Left ventricle myocardium inferior (tissue), 1 donor: ENCODE data around the gene IGSF11. TPM values are rescaled to one million over a fixed set of nuclear protein-coding genes. Genes with fewer than 3 reads are reported as not detected.

Experiments
- DNase-seq: peaks from one replicate; pipeline ENCODE4 v3.0.0-alpha.2; 2020
- H3K27ac ChIP-seq: fragments of 200-600 bp; replicated peaks from 2 replicates; pipeline ENCODE4 v1.8.0; 2021
- H3K27me3 ChIP-seq: fragments of 200-600 bp; 2 replicates; pipeline ENCODE4 v1.8.0; 2021; ENCODE audit warnings: low read depth
- H3K36me3 ChIP-seq: fragments of 200-600 bp; 2 replicates; pipeline ENCODE4 v1.8.0; 2021
- H3K4me1 ChIP-seq: fragments of 200-600 bp; 2 replicates; pipeline ENCODE4 v1.8.0; 2021
- H3K4me3 ChIP-seq: fragments of 200-600 bp; 2 replicates; pipeline ENCODE4 v1.8.0; 2021; ENCODE audit warnings: mild to moderate bottlenecking, moderate library complexity
- H3K9me3 ChIP-seq: fragments of 200-600 bp; replicated peaks from 2 replicates; pipeline ENCODE4 v1.8.0; 2021
- intact Hi-C: fragments of 100-400 bp; cut with micrococcal nuclease; formaldehyde crosslinking; loops from one replicate; pipeline ENCODE4 v1.11.0; 2022
- total RNA-seq: library from RNA; stranded (reverse); fragmentation: NEBNext Ultra II Directional; extraction: Animal tissue kit (Norgen Biotek cat#: 25700); gene quantifications from one replicate; pipeline ENCODE4 v1.2.1, GENCODE V29; 2021
- TF ChIP-seq, protein P1 (sequence below): fragments of 200-600 bp; IDR thresholded peaks from 2 replicates; pipeline ENCODE4 v1.8.0; 2021; ENCODE audit warnings: antibody characterized with exemption, mild to moderate bottlenecking, borderline replicate concordance
- donor health status: DM: no; HTN: yes; CAD: no; lungs with severe emphysema.

IGSF11 gene
- total RNA-seq, 1 donor from 2014 or later = 2.1 TPM

DNA sequence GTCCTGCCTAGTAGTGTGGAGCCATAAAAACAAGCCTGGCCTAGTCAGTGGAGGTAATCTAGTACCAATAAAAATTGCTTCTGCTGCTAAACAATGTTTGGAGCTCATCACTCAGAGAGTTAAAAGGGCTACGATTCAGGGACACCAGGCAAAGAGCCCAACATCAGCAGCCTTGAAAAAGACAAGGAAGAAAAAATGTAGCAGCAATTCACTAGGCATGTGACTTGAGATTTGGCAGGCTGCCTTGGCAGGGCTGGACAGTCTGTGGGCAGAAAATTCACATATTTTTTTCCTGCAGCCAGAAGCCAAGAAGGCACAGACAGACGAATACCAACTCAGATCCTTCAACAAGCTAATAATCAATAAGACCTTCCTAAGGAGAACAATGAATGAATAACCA lies 47.2 kb downstream of the IGSF11 start:
- TF ChIP-seq, protein P1, sequence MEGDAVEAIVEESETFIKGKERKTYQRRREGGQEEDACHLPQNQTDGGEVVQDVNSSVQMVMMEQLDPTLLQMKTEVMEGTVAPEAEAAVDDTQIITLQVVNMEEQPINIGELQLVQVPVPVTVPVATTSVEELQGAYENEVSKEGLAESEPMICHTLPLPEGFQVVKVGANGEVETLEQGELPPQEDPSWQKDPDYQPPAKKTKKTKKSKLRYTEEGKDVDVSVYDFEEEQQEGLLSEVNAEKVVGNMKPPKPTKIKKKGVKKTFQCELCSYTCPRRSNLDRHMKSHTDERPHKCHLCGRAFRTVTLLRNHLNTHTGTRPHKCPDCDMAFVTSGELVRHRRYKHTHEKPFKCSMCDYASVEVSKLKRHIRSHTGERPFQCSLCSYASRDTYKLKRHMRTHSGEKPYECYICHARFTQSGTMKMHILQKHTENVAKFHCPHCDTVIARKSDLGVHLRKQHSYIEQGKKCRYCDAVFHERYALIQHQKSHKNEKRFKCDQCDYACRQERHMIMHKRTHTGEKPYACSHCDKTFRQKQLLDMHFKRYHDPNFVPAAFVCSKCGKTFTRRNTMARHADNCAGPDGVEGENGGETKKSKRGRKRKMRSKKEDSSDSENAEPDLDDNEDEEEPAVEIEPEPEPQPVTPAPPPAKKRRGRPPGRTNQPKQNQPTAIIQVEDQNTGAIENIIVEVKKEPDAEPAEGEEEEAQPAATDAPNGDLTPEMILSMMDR = no peak
- H3K27me3 ChIP-seq = no peaks in the 10 kb centered on the region
- no peaks in the 10 kb centered on the region for H3K9me3 ChIP-seq
- H3K36me3 ChIP-seq = no peaks in the 10 kb centered on the region
- peak; percentile 42 for DNase-seq
- intact Hi-C loops = no loop called here
- H3K4me1 ChIP-seq = peaks cover 53% of the 10 kb centered on the region
- no peak overlapping the region for H3K4me3 ChIP-seq
- peak overlapping the region; percentile 62 for H3K27ac ChIP-seq

DNA sequence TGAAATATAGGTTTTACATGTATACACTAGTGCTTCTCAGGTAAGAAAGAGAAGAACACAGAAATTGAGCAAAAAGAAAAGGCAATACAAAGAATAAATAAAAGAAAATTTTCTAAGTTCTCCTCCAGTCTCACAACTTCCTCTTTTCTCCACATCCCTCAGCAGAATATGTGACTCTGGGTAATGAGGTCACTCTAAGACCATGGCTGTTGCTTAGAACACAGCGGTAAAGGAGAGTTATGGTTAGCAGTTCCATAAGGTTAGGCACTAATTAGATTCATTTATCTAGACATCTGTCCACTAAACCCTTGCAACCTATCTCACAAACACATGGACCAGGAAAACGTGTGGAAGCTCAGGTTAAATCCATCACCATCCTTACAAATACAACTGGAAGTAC lies 47.9 kb downstream of the IGSF11 start:
- H3K4me1 ChIP-seq = peaks cover 53% of the 10 kb centered on the region
- no peaks in the 10 kb centered on the region for H3K36me3 ChIP-seq
- H3K27ac ChIP-seq = peak overlapping the region; percentile 62
- DNase-seq = no peak
- TF ChIP-seq, protein P1 = no peak
- no peaks in the 10 kb centered on the region for H3K9me3 ChIP-seq
- H3K27me3 ChIP-seq = peaks cover 3% of the 10 kb centered on the region
- no peak overlapping the region for H3K4me3 ChIP-seq
- intact Hi-C loops = no loop called here

GRCh38 chr3:118984699-118985098 lies 49.9 kb downstream of the IGSF11 start:
- TF ChIP-seq, protein P1 = no peak
- intact Hi-C loops = no loop called here
- no peaks in the 10 kb centered on the region for H3K9me3 ChIP-seq
- peaks cover 4% of the 10 kb centered on the region for H3K27me3 ChIP-seq
- no peak overlapping the region for H3K4me3 ChIP-seq
- H3K27ac ChIP-seq = no peak overlapping the region
- peaks cover 53% of the 10 kb centered on the region for H3K4me1 ChIP-seq
- no peaks in the 10 kb centered on the region for H3K36me3 ChIP-seq
- DNase-seq = no peak

GRCh38 chr3:118981494-118982134 lies 53.0 kb downstream of the IGSF11 start:
- Histone ChIP-seq H3K36me3 (no peaks in the 10 kb centered on the region), H3K4me3 (no peak overlapping the region), H3K27me3 (peaks cover 4% of the 10 kb centered on the region), H3K27ac (no peak overlapping the region), H3K9me3 (no peaks in the 10 kb centered on the region), H3K4me1 (peaks cover 33% of the 10 kb centered on the region)
- intact Hi-C loops = no loop called here
- DNase-seq = no peak
- TF ChIP-seq, protein P1 = no peak

GRCh38 chr3:118980832-118981231 lies 53.8 kb downstream of the IGSF11 start:
- TF ChIP-seq, protein P1 = no peak
- intact Hi-C loops = no loop called here
- Histone ChIP-seq H3K4me1 (peaks cover 25% of the 10 kb centered on the region), H3K9me3 (no peaks in the 10 kb centered on the region), H3K27ac (no peak overlapping the region), H3K27me3 (peaks cover 4% of the 10 kb centered on the region), H3K36me3 (no peaks in the 10 kb centered on the region), H3K4me3 (no peak overlapping the region)
- DNase-seq = no peak

DNA sequence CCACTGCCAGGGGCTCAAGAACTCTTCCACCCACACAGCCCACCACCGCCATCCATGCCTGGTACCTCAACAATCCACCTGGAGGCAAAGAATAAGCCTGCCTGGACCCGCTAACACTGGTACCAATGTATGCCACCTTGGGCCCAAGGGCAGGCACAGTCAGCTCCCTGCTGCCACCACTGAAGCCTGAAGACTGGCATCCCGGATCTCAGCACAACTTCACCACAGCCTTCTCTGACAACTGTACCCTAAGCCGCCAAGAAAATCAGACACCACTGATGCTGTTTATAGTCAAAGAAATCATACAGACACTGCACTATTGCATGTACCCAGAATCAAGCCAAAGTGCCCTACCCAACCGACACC lies 56.3 kb downstream of the IGSF11 start:
- H3K27ac ChIP-seq = no peak overlapping the region
- no peaks in the 10 kb centered on the region for H3K36me3 ChIP-seq
- no peak for DNase-seq
- H3K9me3 ChIP-seq = peaks cover 4% of the 10 kb centered on the region
- TF ChIP-seq, protein P1 = no peak
- peaks cover under 1% of the 10 kb centered on the region for H3K4me1 ChIP-seq
- H3K27me3 ChIP-seq = peaks cover 4% of the 10 kb centered on the region
- intact Hi-C loops = no loop called here
- no peak overlapping the region for H3K4me3 ChIP-seq
